NCI-H524 treated with DMSO at 0.1 percent for 48 hours (cell line): Measurements from ENCODE around the gene PCSK2.

Source experiments
- DNase-seq: peaks from one replicate; lab custom pipeline; 2025; lab: John Stamatoyannopoulos, UW

The PCSK2 gene

GRCh38 chr20:17534077-17534476 lies 307.2 kb downstream of the PCSK2 start:
- no peak for DNase-seq
